HL-60 (cell line): ENCODE data around the gene TNXB.
A peak's percentile ranks its signal among the peaks of the same experiment; 100 is the strongest.

ENCODE experiments used
- DNase-seq, 2 experiments: peaks; one replicate each; pipeline ENCODE4 v3.0.0-alpha.2; 2010 to 2020; ENCODE audit warnings: low read depth in 1 of 2, low spot score in 1 of 2
- H3K27ac ChIP-seq: fragments of 250-450 bp; sonication (Bioruptor Pico); replicated peaks from 2 replicates; pipeline ENCODE4 v1.5.1; 2020; ENCODE audit warnings: mild to moderate bottlenecking, moderate library complexity
- H3K27me3 ChIP-seq: fragments of 250-450 bp; sonication (Bioruptor Pico); 2 replicates; pipeline ENCODE4 v1.5.1; 2021; ENCODE audit warnings: mild to moderate bottlenecking, moderate library complexity; ENCODE audit not compliant: insufficient read depth, poor library complexity, severe bottlenecking
- H3K4me3 ChIP-seq: replicated peaks from 2 replicates; pipeline ENCODE4 v1.5.1; 2011; ENCODE audit warnings: mild to moderate bottlenecking, control low read depth, low read length; ENCODE audit not compliant: insufficient read depth
- GABPA ChIP-seq: IDR thresholded peaks from 2 replicates; pipeline ENCODE4 v1.6.1; 2012; ENCODE audit warnings: low read depth
- POLR2AphosphoS5 ChIP-seq: IDR thresholded peaks from 2 replicates; pipeline ENCODE4 v1.6.1; 2012; ENCODE audit warnings: low read depth
- SPI1 ChIP-seq: IDR thresholded peaks from 2 replicates; pipeline ENCODE4 v1.6.1; 2012; ENCODE audit warnings: low read depth, mild to moderate bottlenecking, borderline replicate concordance
- TF ChIP-seq, protein P1 (sequence below): IDR thresholded peaks from 2 replicates; pipeline ENCODE4 v1.6.1; 2012; ENCODE audit warnings: low read depth; ENCODE audit not compliant: insufficient replicate concordance
- TF ChIP-seq, protein P2 (sequence below): IDR thresholded peaks from one replicate; pipeline ENCODE4 v1.5.1; 2011; ENCODE audit warnings: low read length, control low read depth, inconsistent platforms; ENCODE audit not compliant: insufficient read depth

TNXB gene

DNA sequence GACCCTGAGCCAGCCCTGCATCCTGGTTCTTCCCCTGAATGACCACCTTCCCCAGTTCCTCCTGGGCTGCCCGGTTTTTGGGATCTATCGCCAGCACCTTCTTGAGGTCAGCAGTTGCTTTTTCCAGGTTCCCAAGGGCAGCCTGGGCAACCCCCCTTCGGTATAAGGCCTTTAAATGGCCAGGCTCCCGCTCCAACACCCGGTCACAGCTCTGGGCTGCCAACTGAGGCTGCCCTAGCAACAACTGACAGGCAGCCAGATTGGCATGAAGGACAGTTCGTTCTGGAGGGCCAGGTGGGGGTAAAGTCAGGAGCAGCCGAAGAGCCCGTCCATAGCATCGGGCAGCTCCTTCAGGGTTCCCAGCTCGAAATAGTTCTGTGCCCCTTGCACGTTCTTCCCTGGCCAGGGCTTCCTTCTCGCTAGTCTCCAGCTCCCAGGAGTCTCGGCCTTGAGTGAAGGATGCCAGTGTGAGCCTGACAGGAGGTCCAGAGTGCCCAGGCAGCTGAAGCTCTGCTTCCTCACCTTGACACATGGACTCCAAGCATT is 19.7 kb upstream of the TNXB start:
- H3K27me3 ChIP-seq, result no peaks in the 10 kb centered on the region
- TF ChIP-seq, protein P1, sequence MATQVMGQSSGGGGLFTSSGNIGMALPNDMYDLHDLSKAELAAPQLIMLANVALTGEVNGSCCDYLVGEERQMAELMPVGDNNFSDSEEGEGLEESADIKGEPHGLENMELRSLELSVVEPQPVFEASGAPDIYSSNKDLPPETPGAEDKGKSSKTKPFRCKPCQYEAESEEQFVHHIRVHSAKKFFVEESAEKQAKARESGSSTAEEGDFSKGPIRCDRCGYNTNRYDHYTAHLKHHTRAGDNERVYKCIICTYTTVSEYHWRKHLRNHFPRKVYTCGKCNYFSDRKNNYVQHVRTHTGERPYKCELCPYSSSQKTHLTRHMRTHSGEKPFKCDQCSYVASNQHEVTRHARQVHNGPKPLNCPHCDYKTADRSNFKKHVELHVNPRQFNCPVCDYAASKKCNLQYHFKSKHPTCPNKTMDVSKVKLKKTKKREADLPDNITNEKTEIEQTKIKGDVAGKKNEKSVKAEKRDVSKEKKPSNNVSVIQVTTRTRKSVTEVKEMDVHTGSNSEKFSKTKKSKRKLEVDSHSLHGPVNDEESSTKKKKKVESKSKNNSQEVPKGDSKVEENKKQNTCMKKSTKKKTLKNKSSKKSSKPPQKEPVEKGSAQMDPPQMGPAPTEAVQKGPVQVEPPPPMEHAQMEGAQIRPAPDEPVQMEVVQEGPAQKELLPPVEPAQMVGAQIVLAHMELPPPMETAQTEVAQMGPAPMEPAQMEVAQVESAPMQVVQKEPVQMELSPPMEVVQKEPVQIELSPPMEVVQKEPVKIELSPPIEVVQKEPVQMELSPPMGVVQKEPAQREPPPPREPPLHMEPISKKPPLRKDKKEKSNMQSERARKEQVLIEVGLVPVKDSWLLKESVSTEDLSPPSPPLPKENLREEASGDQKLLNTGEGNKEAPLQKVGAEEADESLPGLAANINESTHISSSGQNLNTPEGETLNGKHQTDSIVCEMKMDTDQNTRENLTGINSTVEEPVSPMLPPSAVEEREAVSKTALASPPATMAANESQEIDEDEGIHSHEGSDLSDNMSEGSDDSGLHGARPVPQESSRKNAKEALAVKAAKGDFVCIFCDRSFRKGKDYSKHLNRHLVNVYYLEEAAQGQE, result no peak
- TF ChIP-seq GABPA (no peak), SPI1 (no peak), POLR2AphosphoS5 (no peak)
- TF ChIP-seq, protein P2, sequence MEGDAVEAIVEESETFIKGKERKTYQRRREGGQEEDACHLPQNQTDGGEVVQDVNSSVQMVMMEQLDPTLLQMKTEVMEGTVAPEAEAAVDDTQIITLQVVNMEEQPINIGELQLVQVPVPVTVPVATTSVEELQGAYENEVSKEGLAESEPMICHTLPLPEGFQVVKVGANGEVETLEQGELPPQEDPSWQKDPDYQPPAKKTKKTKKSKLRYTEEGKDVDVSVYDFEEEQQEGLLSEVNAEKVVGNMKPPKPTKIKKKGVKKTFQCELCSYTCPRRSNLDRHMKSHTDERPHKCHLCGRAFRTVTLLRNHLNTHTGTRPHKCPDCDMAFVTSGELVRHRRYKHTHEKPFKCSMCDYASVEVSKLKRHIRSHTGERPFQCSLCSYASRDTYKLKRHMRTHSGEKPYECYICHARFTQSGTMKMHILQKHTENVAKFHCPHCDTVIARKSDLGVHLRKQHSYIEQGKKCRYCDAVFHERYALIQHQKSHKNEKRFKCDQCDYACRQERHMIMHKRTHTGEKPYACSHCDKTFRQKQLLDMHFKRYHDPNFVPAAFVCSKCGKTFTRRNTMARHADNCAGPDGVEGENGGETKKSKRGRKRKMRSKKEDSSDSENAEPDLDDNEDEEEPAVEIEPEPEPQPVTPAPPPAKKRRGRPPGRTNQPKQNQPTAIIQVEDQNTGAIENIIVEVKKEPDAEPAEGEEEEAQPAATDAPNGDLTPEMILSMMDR, result no peak
- H3K27ac ChIP-seq, result peak overlapping the region; percentile 82
- DNase-seq, result no peak
- peak overlapping the region; percentile 66 for H3K4me3 ChIP-seq

DNA sequence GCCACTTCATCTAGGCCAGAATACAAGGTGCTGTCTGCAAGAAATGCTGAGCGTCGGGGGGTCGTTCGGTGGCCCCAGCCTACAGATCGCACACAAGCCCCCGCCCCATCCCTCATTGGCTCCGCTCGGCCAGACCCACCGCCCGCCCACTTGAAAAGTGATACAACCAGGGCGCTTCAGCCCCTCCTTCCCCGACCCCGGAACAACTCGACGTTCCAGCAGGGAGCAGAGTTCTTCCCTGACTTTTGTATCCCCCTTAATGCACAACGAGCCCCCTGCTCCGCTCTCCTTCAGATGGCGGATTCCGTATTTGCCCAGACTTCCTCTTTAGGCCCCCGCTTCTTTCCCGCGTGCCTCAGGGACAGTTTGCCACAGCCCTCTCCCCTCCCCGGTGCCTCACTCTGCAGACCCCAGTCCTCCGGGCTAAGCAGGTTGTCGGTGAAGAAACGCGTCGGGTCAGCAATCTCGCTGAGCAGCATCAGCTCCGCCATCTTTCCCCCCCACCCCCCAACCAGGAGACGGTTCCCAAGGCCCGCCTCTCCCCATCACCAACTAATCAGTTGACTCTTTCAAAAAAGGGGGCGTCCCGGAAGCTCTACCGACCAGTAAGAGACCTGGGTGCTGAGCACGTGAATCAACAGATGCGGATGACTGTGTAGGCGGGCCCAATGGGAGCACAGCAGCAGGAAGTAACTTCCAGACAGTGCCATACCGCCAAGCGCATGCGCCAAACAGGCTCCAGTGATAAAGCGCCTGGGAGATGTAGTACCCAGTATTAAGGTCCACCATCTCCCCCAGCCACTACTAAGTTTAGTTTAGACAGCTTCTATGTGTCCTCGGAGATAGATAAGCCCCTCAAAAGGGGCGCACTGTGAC is 18.8 kb upstream of the TNXB start, which contains the start of gene ATF6B:
ATF6B (minus strand) TSS at position 530 of the 876 bp plus-strand sequence; CDS start at position 491, 39 bp downstream.
- H3K27ac ChIP-seq, result peak within 1 kb of the TSS; percentile 82
- peak; percentile 99 to 100 for DNase-seq
- H3K4me3 ChIP-seq, result peak within 1 kb of the TSS; percentile 99
- no peaks in the 10 kb centered on the region for H3K27me3 ChIP-seq
- TF ChIP-seq SPI1, result peak; percentile 71; the same call in 1 of the 2 replicates
- TF ChIP-seq, protein P1, result no peak
- peak; percentile 58; the same call in 1 of the 2 replicates for TF ChIP-seq POLR2AphosphoS5
- no peak for TF ChIP-seq GABPA
- TF ChIP-seq, protein P2, result no peak

DNA sequence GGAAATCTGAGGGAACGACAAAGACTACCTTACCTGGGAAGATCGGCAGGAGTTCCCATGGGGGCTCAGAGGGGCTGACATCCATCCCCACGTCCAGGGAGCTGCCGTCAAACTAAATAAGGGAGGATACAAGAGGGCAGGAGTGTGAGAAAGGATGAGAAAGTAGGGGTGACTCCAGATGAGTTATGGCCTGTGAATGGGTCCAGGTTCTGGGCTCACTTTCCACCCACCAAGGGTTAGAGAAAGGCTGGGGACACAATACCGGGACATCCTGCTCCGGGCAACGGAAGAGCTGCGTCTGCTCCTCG is 18.2 kb upstream of the TNXB start:
- Histone ChIP-seq H3K27ac (peak overlapping the region; percentile 79), H3K27me3 (no peaks in the 10 kb centered on the region), H3K4me3 (peak overlapping the region; percentile 99)
- TF ChIP-seq, protein P2, result no peak
- TF ChIP-seq POLR2AphosphoS5 (no peak), GABPA (no peak), SPI1 (no peak)
- TF ChIP-seq, protein P1, result no peak
- no peak for DNase-seq
